H9 (cell line): ENCODE results near the gene DEFB112. TPM values are rescaled to one million over a fixed set of nuclear protein-coding genes. Genes with fewer than 3 reads are reported as not detected.

Experiments used
- DNase-seq: peaks from one replicate; pipeline ENCODE4 v3.0.0-alpha.2; 2017
- H2AFZ ChIP-seq: one replicate; pipeline ENCODE4 v1.6.1; 2013; ENCODE audit warnings: mild to moderate bottlenecking, low read length, control low read depth, moderate library complexity
- H2AK5ac ChIP-seq: 2 replicates; pipeline ENCODE4 v1.6.1; 2013; ENCODE audit warnings: low read length, control low read depth, mixed read lengths; ENCODE audit not compliant: insufficient read length
- H2BK120ac ChIP-seq: one replicate; pipeline ENCODE4 v1.6.1; 2013; ENCODE audit warnings: low read depth, mild to moderate bottlenecking, low read length, control low read depth, inconsistent platforms; ENCODE audit not compliant: poor library complexity, severe bottlenecking
- H2BK12ac ChIP-seq: 2 replicates; pipeline ENCODE4 v1.6.1; 2013; ENCODE audit warnings: low read length, control low read depth, mixed read lengths, low read depth; ENCODE audit not compliant: insufficient read length
- H2BK15ac ChIP-seq: 2 replicates; pipeline ENCODE4 v1.6.1; 2013; ENCODE audit warnings: low read depth, low read length, control low read depth
- H2BK20ac ChIP-seq: one replicate; pipeline ENCODE4 v1.6.1; 2013; ENCODE audit warnings: low read depth, mild to moderate bottlenecking, low read length, control low read depth, inconsistent platforms; ENCODE audit not compliant: poor library complexity, severe bottlenecking
- H2BK5ac ChIP-seq: 2 replicates; pipeline ENCODE4 v1.6.1; 2013; ENCODE audit warnings: low read length, control low read depth, mixed read lengths; ENCODE audit not compliant: insufficient read length
- H3K14ac ChIP-seq: 2 replicates; pipeline ENCODE4 v1.6.1; 2013; ENCODE audit warnings: low read length, control low read depth; ENCODE audit not compliant: insufficient read depth
- H3K18ac ChIP-seq: 2 replicates; pipeline ENCODE4 v1.6.1; 2013; ENCODE audit warnings: low read depth, mild to moderate bottlenecking, mixed read lengths, low read length, control low read depth; ENCODE audit not compliant: insufficient read length
- H3K23ac ChIP-seq: 2 replicates; pipeline ENCODE4 v1.6.1; 2013; ENCODE audit warnings: low read length, control low read depth, mixed read lengths, low read depth; ENCODE audit not compliant: insufficient read length
- H3K23me2 ChIP-seq: 2 replicates; pipeline ENCODE4 v1.6.1; 2013; ENCODE audit warnings: low read depth, mild to moderate bottlenecking, mixed read lengths, low read length, control low read depth; ENCODE audit not compliant: insufficient read length, poor library complexity, severe bottlenecking
- H3K27ac ChIP-seq: 2 replicates; pipeline ENCODE4 v1.5.1; 2013; ENCODE audit warnings: low read length, control low read depth, mixed read lengths, low read depth; ENCODE audit not compliant: insufficient read length
- H3K27me3 ChIP-seq: 2 replicates; pipeline ENCODE4 v1.6.1; 2013; ENCODE audit warnings: low read length, control low read depth, inconsistent platforms; ENCODE audit not compliant: insufficient read depth
- H3K4ac ChIP-seq: 2 replicates; pipeline ENCODE4 v1.6.1; 2013; ENCODE audit warnings: low read depth, mild to moderate bottlenecking, control low read depth, inconsistent platforms, low read length, moderate library complexity
- H3K4me1 ChIP-seq: 2 replicates; pipeline ENCODE4 v1.6.1; 2013; ENCODE audit warnings: low read length, control low read depth, inconsistent platforms; ENCODE audit not compliant: insufficient read depth
- H3K4me2 ChIP-seq: 2 replicates; pipeline ENCODE4 v1.6.1; 2013; ENCODE audit warnings: low read length, control low read depth, mixed read lengths; ENCODE audit not compliant: insufficient read length, insufficient read depth
- H3K56ac ChIP-seq: 2 replicates; pipeline ENCODE4 v1.6.1; 2013; ENCODE audit warnings: low read depth, mild to moderate bottlenecking, mixed read lengths, low read length, control low read depth; ENCODE audit not compliant: insufficient read length
- H3K79me1 ChIP-seq: 2 replicates; pipeline ENCODE4 v1.6.1; 2013; ENCODE audit warnings: low read depth, mild to moderate bottlenecking, moderate library complexity, low read length, control low read depth, inconsistent platforms; ENCODE audit not compliant: insufficient read depth, poor library complexity, severe bottlenecking
- H3K79me2 ChIP-seq: 2 replicates; pipeline ENCODE4 v1.6.1; 2013; ENCODE audit warnings: low read length, control low read depth, inconsistent platforms; ENCODE audit not compliant: insufficient read depth
- H3K9ac ChIP-seq: 2 replicates; pipeline ENCODE4 v1.6.1; 2013; ENCODE audit warnings: low read length, control low read depth, mixed read lengths; ENCODE audit not compliant: insufficient read length; ENCODE audit errors: extremely low read depth
- H3K9me3 ChIP-seq: one replicate; pipeline ENCODE4 v1.6.1; 2013; ENCODE audit warnings: low read depth, low read length, inconsistent platforms; ENCODE audit not compliant: control insufficient read depth
- H3T11ph ChIP-seq: one replicate; pipeline ENCODE4 v1.6.1; 2013; ENCODE audit warnings: mild to moderate bottlenecking, low read length, control low read depth, inconsistent platforms
- H4K20me1 ChIP-seq: one replicate; pipeline ENCODE4 v1.6.1; 2013; ENCODE audit not compliant: control insufficient read depth, insufficient read length, insufficient read depth
- H4K5ac ChIP-seq: 2 replicates; pipeline ENCODE4 v1.6.1; 2013; ENCODE audit warnings: low read depth, mild to moderate bottlenecking, mixed read lengths, low read length, control low read depth; ENCODE audit not compliant: insufficient read length
- H4K8ac ChIP-seq: replicated peaks from 2 replicates; pipeline ENCODE4 v1.6.1; 2013; ENCODE audit warnings: low read length, control low read depth, mixed read lengths, low read depth; ENCODE audit not compliant: insufficient read length
- H4K91ac ChIP-seq: 2 replicates; pipeline ENCODE4 v1.6.1; 2013; ENCODE audit warnings: low read depth, mild to moderate bottlenecking, moderate library complexity, mixed read lengths, low read length, control low read depth; ENCODE audit not compliant: insufficient read length
- H3K27ac Mint-ChIP-seq, 3 experiments: 2 replicates in 2 of 3; 3 replicates in 1 of 3; pipeline ENCODE4 v1.8.0; 2020 to 2021; ENCODE audit warnings: mixed read lengths in 3 of 3, mild to moderate bottlenecking in 1 of 3, moderate library complexity in 1 of 3
- H3K27me3 Mint-ChIP-seq: 2 replicates; pipeline ENCODE4 v1.8.0; 2021; ENCODE audit warnings: low read depth, mild to moderate bottlenecking, moderate library complexity, mixed read lengths
- H3K36me3 Mint-ChIP-seq, 3 experiments: 2 replicates in 2 of 3; 3 replicates in 1 of 3; pipeline ENCODE4 v1.8.0; 2020 to 2021; ENCODE audit warnings: low read depth in 3 of 3, mixed read lengths in 3 of 3; ENCODE audit not compliant: insufficient read depth in 1 of 3
- H3K4me1 Mint-ChIP-seq, 2 experiments: 2 replicates each; pipeline ENCODE4 v1.8.0; 2020; ENCODE audit warnings: mixed read lengths in 2 of 2
- H3K4me3 Mint-ChIP-seq, 2 experiments: 2 replicates in 1 of 2; 3 replicates in 1 of 2; pipeline ENCODE4 v1.8.0; 2020 to 2021; ENCODE audit warnings: mild to moderate bottlenecking in 2 of 2, mixed read lengths in 2 of 2, moderate library complexity in 1 of 2
- H3K9me3 Mint-ChIP-seq, 2 experiments: 2 replicates in 1 of 2; 3 replicates in 1 of 2; pipeline ENCODE4 v1.8.0; 2020; ENCODE audit warnings: mild to moderate bottlenecking in 2 of 2, mixed read lengths in 2 of 2, moderate library complexity in 1 of 2
- WGBS: extraction: QIAGEN DNeasy Blood & Tissue Kit; methylation state at CpG from one replicate; pipeline ENCODE4 v1.1.7; 2013; ENCODE audit warnings: missing lambda C conversion rate, low lambda C conversion rate, mixed read lengths; ENCODE audit not compliant: insufficient read length; ENCODE audit errors: extremely low coverage; 5-methylcytosine and 5-hydroxymethylcytosine counted together
- total RNA-seq: library from RNA; stranded (reverse); gene quantifications from 2 replicates; pipeline ENCODE4 v1.2.1, GENCODE V29; 2021
- TF ChIP-seq, protein P1 (sequence below): fragments of 200-600 bp; sonication (generic); conservative IDR thresholded peaks from 3 replicates; pipeline ENCODE4 v1.8.0; 2021; ENCODE audit warnings: antibody characterized with exemption, mild to moderate bottlenecking

DEFB112 gene
- total RNA-seq, 1 experiment from 2014 or later, result not detected

DNA sequence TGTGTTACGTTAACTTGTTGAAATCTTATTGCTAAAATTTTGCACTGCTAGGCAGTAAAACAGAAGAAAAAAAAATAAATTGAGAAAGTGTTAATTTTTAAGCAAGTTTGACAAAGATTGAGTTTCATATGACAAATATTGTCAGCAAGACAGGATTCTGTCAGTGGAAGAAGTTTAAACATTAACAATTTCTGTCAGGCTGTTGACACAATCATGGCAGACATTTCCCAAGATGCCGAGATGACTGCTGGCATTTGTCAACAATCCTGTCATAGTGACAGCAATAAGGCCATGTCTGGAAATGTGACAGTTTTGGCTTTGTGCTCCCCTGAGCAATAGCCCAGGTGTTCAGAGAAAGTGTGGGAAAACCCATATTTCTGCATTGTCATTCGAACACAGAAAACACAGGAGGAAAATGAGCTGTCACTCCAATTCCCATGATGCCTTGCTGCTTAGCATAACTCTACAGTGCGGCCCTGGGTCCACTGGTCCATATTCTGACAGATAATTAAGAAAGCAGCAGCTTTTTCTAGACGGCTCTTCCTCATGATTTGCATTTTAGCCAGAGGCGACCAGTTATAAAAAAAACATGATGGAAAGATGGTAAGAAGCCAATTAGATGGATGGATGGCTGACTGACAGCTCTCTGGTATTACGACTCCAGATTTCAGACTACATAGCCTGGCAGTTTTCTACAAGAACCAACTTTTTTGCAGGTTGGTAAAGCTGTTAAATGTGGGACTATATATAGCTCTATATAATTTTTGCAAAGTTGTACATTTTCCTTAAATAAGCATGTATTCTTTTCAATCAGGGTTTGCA lies 43.6 kb upstream of the DEFB112 start:
- no peaks in the 10 kb centered on the region for H3K4me1 ChIP-seq
- DNase-seq, result no peak
- no peaks in the 10 kb centered on the region for H4K20me1 ChIP-seq
- no CpG with 5 or more reads among the region's 7 CpGs for WGBS
- no peak overlapping the region for H3K56ac ChIP-seq
- no peak overlapping the region for H3K14ac ChIP-seq
- H3K23ac ChIP-seq, result no peak overlapping the region
- no peak overlapping the region for H4K8ac ChIP-seq
- H3K4me1 Mint-ChIP-seq, result no peaks in the 10 kb centered on the region
- H4K5ac ChIP-seq, result no peak overlapping the region
- H3K4ac ChIP-seq, result no peak overlapping the region
- H2AK5ac ChIP-seq, result no peak overlapping the region
- H2BK120ac ChIP-seq, result no peak overlapping the region
- no peak overlapping the region for H3K9ac ChIP-seq
- no peaks in the 10 kb centered on the region for H3K9me3 Mint-ChIP-seq
- no peak overlapping the region for H2BK20ac ChIP-seq
- no peak overlapping the region for H3K4me2 ChIP-seq
- H2BK12ac ChIP-seq, result no peak overlapping the region
- H3K27me3 ChIP-seq, result no peaks in the 10 kb centered on the region
- no peak overlapping the region for H2BK5ac ChIP-seq
- TF ChIP-seq, protein P1, sequence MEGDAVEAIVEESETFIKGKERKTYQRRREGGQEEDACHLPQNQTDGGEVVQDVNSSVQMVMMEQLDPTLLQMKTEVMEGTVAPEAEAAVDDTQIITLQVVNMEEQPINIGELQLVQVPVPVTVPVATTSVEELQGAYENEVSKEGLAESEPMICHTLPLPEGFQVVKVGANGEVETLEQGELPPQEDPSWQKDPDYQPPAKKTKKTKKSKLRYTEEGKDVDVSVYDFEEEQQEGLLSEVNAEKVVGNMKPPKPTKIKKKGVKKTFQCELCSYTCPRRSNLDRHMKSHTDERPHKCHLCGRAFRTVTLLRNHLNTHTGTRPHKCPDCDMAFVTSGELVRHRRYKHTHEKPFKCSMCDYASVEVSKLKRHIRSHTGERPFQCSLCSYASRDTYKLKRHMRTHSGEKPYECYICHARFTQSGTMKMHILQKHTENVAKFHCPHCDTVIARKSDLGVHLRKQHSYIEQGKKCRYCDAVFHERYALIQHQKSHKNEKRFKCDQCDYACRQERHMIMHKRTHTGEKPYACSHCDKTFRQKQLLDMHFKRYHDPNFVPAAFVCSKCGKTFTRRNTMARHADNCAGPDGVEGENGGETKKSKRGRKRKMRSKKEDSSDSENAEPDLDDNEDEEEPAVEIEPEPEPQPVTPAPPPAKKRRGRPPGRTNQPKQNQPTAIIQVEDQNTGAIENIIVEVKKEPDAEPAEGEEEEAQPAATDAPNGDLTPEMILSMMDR, result no peak
- no peak overlapping the region for H2BK15ac ChIP-seq
- H3T11ph ChIP-seq, result no peak overlapping the region
- H3K27ac Mint-ChIP-seq, result no peak overlapping the region
- H2AFZ ChIP-seq, result no peak overlapping the region
- H3K9me3 ChIP-seq, result no peaks in the 10 kb centered on the region
- H3K4me3 Mint-ChIP-seq, result no peak overlapping the region
- no peaks in the 10 kb centered on the region for H3K23me2 ChIP-seq
- H3K36me3 Mint-ChIP-seq, result no peaks in the 10 kb centered on the region
- H3K27me3 Mint-ChIP-seq, result no peaks in the 10 kb centered on the region
- H4K91ac ChIP-seq, result no peak overlapping the region
- no peak overlapping the region for H3K27ac ChIP-seq
- no peak overlapping the region for H3K18ac ChIP-seq
- H3K79me2 ChIP-seq, result no peaks in the 10 kb centered on the region
- H3K79me1 ChIP-seq, result no peaks in the 10 kb centered on the region
